Activated CD4-positive, alpha-beta T cell treated with anti-CD3 and anti-CD28 coated beads, Interleukin-2, amount 10 ng/mL, durations not matched to agents 7 days and 5 days (primary cell): ENCODE data around the gene ADCY5. TPM values are rescaled to one million over a fixed set of nuclear protein-coding genes. Genes with fewer than 3 reads are reported as not detected.

ENCODE experiments used
- CTCF ChIA-PET: fragments of 350-600 bp; sonication (Branson Sonifier 250); formaldehyde crosslinking; loops from one replicate; lab custom pipeline; 2021; ENCODE audit warnings: antibody characterized with exemption; lab: Charles Lee
- POLR2A ChIA-PET: fragments of 350-600 bp; sonication (Branson Sonifier 250); formaldehyde crosslinking; loops from one replicate; lab custom pipeline; 2021; ENCODE audit warnings: antibody characterized with exemption; lab: Charles Lee
- DNase-seq: peaks from one replicate; pipeline ENCODE4 v3.0.0-alpha.2; 2020
- H3K27ac Mint-ChIP-seq: one replicate; pipeline ENCODE4 v1.8.0; 2021; ENCODE audit warnings: mild to moderate bottlenecking, moderate library complexity, mixed read lengths
- H3K27me3 Mint-ChIP-seq: one replicate; pipeline ENCODE4 v1.8.0; 2021; ENCODE audit warnings: mixed read lengths
- H3K36me3 Mint-ChIP-seq: one replicate; pipeline ENCODE4 v1.8.0; 2021; ENCODE audit warnings: low read depth, mixed read lengths
- H3K4me1 Mint-ChIP-seq: one replicate; pipeline ENCODE4 v1.8.0; 2021; ENCODE audit warnings: mixed read lengths
- H3K4me3 Mint-ChIP-seq: one replicate; pipeline ENCODE4 v1.8.0; 2021; ENCODE audit warnings: mild to moderate bottlenecking, moderate library complexity, mixed read lengths
- H3K9me3 Mint-ChIP-seq: one replicate; pipeline ENCODE4 v1.8.0; 2021; ENCODE audit warnings: mixed read lengths
- total RNA-seq, 2 experiments: library from RNA; stranded (reverse); gene quantifications; one replicate each; pipeline ENCODE4 v1.2.3, GENCODE V29; 2021

ADCY5 gene
- total RNA-seq, 2 experiments from 2014 or later = not detected

DNA sequence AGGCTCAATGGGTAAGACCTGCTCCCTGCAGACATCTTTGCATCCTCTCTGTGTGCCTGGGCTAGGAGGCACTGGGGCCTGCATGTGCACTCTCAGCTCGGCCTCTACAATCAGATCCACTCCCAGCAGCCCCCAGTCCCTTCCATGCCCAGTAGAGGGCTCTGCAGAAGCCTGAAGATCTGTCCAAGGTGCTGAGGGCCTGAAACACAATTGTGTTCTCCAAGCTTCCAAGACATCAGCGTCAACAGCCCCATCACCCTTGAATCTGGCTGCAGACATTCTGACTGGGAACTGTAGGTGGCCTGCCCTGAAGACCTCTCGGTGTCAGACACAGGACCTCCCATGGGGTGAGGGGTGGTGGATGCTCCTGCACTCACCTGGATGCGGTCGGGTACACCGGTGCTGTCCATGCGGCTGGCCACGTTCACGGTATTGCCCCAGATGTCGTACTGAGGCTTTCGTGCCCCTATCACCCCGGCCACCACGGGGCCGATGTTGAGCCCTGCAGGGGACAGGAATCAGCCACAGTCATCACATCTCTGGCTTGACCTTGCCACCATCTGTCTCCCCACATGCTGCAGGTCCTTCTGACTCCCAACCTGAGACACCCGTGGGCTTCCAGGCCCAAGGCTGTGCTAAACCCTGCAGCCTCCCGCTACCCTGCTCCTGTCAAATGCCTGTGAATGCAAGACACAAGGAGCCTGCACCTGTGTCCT lies 162.4 kb downstream of the ADCY5 start:
- CTCF ChIA-PET = no interaction called here
- Mint-ChIP-seq H3K27me3 (no peaks in the 10 kb centered on the region), H3K4me1 (no peaks in the 10 kb centered on the region), H3K36me3 (no peaks in the 10 kb centered on the region), H3K9me3 (no peaks in the 10 kb centered on the region), H3K4me3 (no peak overlapping the region), H3K27ac (no peak overlapping the region)
- peak; percentile 68 for DNase-seq
- POLR2A ChIA-PET = no interaction called here

- H3K27ac Mint-ChIP-seq = no peak overlapping the region
- no peak overlapping the region for H3K4me3 Mint-ChIP-seq
- DNase-seq = no peak
- H3K9me3 Mint-ChIP-seq = no peaks in the 10 kb centered on the region
- ChIA-PET CTCF (no interaction called here), POLR2A (no interaction called here)
- no peaks in the 10 kb centered on the region for H3K27me3 Mint-ChIP-seq
- no peaks in the 10 kb centered on the region for H3K36me3 Mint-ChIP-seq
- no peaks in the 10 kb centered on the region for H3K4me1 Mint-ChIP-seq
Observed at GRCh38 chr3:123285931-123286307, 163.0 kb downstream of the ADCY5 start.

DNA sequence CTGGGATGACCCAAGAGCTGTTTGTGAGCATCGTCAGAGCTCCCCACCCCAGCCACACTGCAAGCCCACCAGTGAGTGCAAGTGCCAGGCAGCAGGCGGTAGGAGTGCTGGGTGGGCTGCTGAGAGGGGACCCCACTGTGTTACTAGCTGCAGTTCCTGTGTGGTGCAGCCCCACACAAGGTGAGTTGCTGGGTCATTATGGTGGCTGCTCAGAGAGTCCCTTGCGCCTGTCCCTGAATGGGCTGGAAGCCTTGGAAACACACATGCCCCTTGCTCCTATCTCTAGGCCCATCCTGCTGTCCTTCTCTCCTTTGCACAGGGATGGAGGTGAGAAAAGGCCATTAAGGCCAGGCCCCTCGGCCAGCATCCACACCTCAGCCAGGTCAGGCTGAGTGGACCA lies 163.4 kb downstream of the ADCY5 start:
- Mint-ChIP-seq H3K27ac (no peak overlapping the region), H3K4me3 (no peak overlapping the region), H3K27me3 (no peaks in the 10 kb centered on the region), H3K4me1 (no peaks in the 10 kb centered on the region), H3K36me3 (no peaks in the 10 kb centered on the region), H3K9me3 (no peaks in the 10 kb centered on the region)
- CTCF ChIA-PET = no interaction called here
- POLR2A ChIA-PET = no interaction called here
- DNase-seq = no peak

GRCh38 chr3:123285066-123285465 lies 163.8 kb downstream of the ADCY5 start:
- H3K4me3 Mint-ChIP-seq = no peak overlapping the region
- H3K4me1 Mint-ChIP-seq = no peaks in the 10 kb centered on the region
- CTCF ChIA-PET = no interaction called here
- H3K36me3 Mint-ChIP-seq = no peaks in the 10 kb centered on the region
- H3K27ac Mint-ChIP-seq = no peak overlapping the region
- H3K27me3 Mint-ChIP-seq = no peaks in the 10 kb centered on the region
- POLR2A ChIA-PET = no interaction called here
- no peak for DNase-seq
- no peaks in the 10 kb centered on the region for H3K9me3 Mint-ChIP-seq

GRCh38 chr3:123284399-123285010 lies 164.4 kb downstream of the ADCY5 start:
- ChIA-PET POLR2A (no interaction called here), CTCF (no interaction called here)
- Mint-ChIP-seq H3K4me3 (no peak overlapping the region), H3K27me3 (no peaks in the 10 kb centered on the region), H3K36me3 (no peaks in the 10 kb centered on the region), H3K4me1 (no peaks in the 10 kb centered on the region), H3K27ac (no peak overlapping the region), H3K9me3 (no peaks in the 10 kb centered on the region)
- no peak for DNase-seq

DNA sequence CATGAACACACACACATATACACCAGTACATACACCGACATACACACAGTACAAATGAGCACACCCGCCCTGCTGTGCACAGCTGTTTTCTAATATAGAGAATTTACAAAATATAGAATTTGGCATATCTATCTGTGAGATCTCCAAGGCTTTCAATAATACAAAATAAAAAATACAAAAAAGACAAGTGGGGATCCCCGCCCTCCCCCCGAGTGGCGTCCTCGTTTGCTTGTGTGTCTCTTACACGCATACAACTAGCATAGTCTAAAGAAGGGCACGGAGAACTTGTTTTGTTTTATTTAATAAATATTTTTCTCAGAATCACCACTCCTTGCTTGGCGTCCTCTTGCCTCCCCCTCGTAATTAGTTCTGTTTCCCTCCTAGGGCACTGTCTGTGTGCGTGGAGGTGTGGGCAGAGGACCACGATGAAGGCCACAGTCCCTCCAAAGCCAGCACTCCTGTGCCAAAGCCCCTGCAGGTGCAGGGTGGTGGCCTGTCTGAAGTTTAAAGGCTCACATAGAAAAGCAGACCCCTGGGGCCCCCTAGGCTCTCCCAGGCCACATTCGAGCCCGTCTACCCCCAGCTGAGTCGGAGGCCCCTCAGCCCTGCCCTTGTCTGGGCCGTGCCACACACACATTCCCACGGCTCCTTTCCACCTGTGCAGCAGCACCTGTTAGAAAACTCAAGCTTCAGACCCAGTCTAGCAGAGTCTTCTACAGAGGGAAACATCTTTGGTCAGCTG lies 165.1 kb downstream of the ADCY5 start:
- ChIA-PET POLR2A (no interaction called here), CTCF (no interaction called here)
- Mint-ChIP-seq H3K27ac (no peak overlapping the region), H3K27me3 (no peaks in the 10 kb centered on the region), H3K4me1 (no peaks in the 10 kb centered on the region), H3K4me3 (no peak overlapping the region), H3K9me3 (no peaks in the 10 kb centered on the region), H3K36me3 (no peaks in the 10 kb centered on the region)
- DNase-seq = no peak

GRCh38 chr3:123283074-123283473 lies 165.8 kb downstream of the ADCY5 start:
- ChIA-PET CTCF (no interaction called here), POLR2A (no interaction called here)
- no peak overlapping the region for H3K4me3 Mint-ChIP-seq
- no peak for DNase-seq
- H3K9me3 Mint-ChIP-seq = no peaks in the 10 kb centered on the region
- no peaks in the 10 kb centered on the region for H3K27me3 Mint-ChIP-seq
- no peaks in the 10 kb centered on the region for H3K4me1 Mint-ChIP-seq
- no peak overlapping the region for H3K27ac Mint-ChIP-seq
- no peaks in the 10 kb centered on the region for H3K36me3 Mint-ChIP-seq

- CTCF ChIA-PET = no interaction called here
Observed at GRCh38 chr3:123282461-123282860, 166.4 kb downstream of the ADCY5 start.

DNA sequence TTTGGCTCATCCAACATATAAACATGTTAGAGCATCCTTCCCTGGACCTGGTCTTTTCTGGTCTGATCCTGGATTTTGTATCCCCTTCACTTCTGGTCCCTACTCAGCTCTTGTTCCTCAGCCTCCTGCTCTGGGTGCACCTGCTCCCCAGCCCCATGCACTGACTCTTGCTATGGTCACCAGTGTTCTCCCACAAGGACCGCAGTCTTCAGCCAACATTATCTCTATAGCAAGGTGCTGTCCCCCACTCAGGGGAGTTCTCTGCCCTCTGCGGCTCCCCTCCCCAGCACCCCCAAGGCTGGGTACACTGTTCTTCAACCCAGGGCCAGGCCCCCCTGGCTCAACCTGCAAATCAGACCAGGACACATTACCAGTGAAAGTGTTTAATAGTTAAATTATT lies 167.0 kb downstream of the ADCY5 start:
- Mint-ChIP-seq H3K36me3 (no peaks in the 10 kb centered on the region), H3K9me3 (no peaks in the 10 kb centered on the region), H3K27me3 (no peaks in the 10 kb centered on the region), H3K4me1 (no peaks in the 10 kb centered on the region), H3K4me3 (no peak overlapping the region), H3K27ac (no peak overlapping the region)
- no peak for DNase-seq
- CTCF ChIA-PET = no interaction called here
- POLR2A ChIA-PET = no interaction called here

More at GRCh38 chr3:123282461-123282860, 166.4 kb downstream of the ADCY5 start:
- no peak overlapping the region for H3K27ac Mint-ChIP-seq
- DNase-seq = no peak
- no peak overlapping the region for H3K4me3 Mint-ChIP-seq
- no peaks in the 10 kb centered on the region for H3K9me3 Mint-ChIP-seq
- no peaks in the 10 kb centered on the region for H3K27me3 Mint-ChIP-seq
- no peaks in the 10 kb centered on the region for H3K36me3 Mint-ChIP-seq
- no peaks in the 10 kb centered on the region for H3K4me1 Mint-ChIP-seq
- POLR2A ChIA-PET = no interaction called here

- no peak for DNase-seq
- Mint-ChIP-seq H3K4me3 (no peak overlapping the region), H3K27me3 (no peaks in the 10 kb centered on the region), H3K27ac (no peak overlapping the region), H3K36me3 (no peaks in the 10 kb centered on the region), H3K9me3 (no peaks in the 10 kb centered on the region), H3K4me1 (no peaks in the 10 kb centered on the region)
- ChIA-PET POLR2A (no interaction called here), CTCF (no interaction called here)
Observed at GRCh38 chr3:123281406-123281805, 167.5 kb downstream of the ADCY5 start.

DNA sequence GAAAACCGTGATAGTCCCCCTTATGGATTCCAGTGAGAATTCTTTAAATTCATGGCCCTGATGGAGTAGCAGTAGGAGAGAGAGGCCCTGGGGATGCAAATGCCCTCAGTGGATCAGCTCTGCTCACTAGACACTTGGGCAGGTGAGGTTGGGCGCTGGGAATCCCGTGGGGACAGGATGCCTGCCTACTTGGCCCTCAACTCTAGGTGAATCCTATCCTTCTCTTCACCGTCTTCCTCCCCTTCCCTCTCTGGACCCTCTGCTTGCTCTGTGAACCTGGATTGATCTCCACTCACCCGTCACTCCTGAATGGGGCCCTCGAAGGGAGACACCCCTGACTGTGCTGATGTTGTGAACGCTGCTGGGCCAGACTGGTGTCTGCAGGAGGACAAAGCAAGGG lies 169.8 kb downstream of the ADCY5 start:
- POLR2A ChIA-PET = no interaction called here
- H3K27ac Mint-ChIP-seq = no peak overlapping the region
- no peaks in the 10 kb centered on the region for H3K36me3 Mint-ChIP-seq
- DNase-seq = no peak
- CTCF ChIA-PET = no interaction called here
- H3K4me3 Mint-ChIP-seq = no peak overlapping the region
- H3K27me3 Mint-ChIP-seq = no peaks in the 10 kb centered on the region
- no peaks in the 10 kb centered on the region for H3K9me3 Mint-ChIP-seq
- no peaks in the 10 kb centered on the region for H3K4me1 Mint-ChIP-seq

GRCh38 chr3:123278446-123278845 lies 170.4 kb downstream of the ADCY5 start:
- Mint-ChIP-seq H3K27ac (no peak overlapping the region), H3K27me3 (no peaks in the 10 kb centered on the region), H3K4me3 (no peak overlapping the region), H3K9me3 (no peaks in the 10 kb centered on the region), H3K36me3 (no peaks in the 10 kb centered on the region), H3K4me1 (no peaks in the 10 kb centered on the region)
- DNase-seq = no peak
- ChIA-PET CTCF (no interaction called here), POLR2A (no interaction called here)

- Mint-ChIP-seq H3K4me3 (no peak overlapping the region), H3K27me3 (no peaks in the 10 kb centered on the region), H3K4me1 (no peaks in the 10 kb centered on the region), H3K36me3 (no peaks in the 10 kb centered on the region), H3K9me3 (no peaks in the 10 kb centered on the region), H3K27ac (no peak overlapping the region)
- DNase-seq = no peak
- POLR2A ChIA-PET = no interaction called here
- CTCF ChIA-PET = interaction anchor here (1.5 kb wide), 1 partner anchor 14 kb away, joined by 3 read pairs; no protein-coding TSS in a partner anchor
Observed at GRCh38 chr3:123277106-123277505, 171.8 kb downstream of the ADCY5 start.
